ENCODE data around the gene RAP1GAP2.

The RAP1GAP2 gene

GRCh38 chr17:2883544-2884213 is 87.4 kb downstream of the RAP1GAP2 start:
- Histone ChIP-seq H3K4me2 (ENCODE audit: low read length) (no peak overlapping the region), H4K20me1 (ENCODE audit: control insufficient read depth, insufficient read depth, low read depth, low read length) (no peaks in the 10 kb centered on the region), H3K36me3 (ENCODE audit: control insufficient read depth, low read length) (no peaks in the 10 kb centered on the region), H3K9me3 (ENCODE audit: control insufficient read depth, insufficient read depth, low read length) (no peaks in the 10 kb centered on the region), H3K27me3 (ENCODE audit: control insufficient read depth, low read length) (no peaks in the 10 kb centered on the region), H3K79me2 (ENCODE audit: control insufficient read depth, low read length) (peaks cover 27% of the 10 kb centered on the region), H3K4me1 (ENCODE audit: control insufficient read depth, low read length) (peaks cover 10% of the 10 kb centered on the region), H3F3A (ENCODE audit: control insufficient read depth, insufficient read depth) (no peaks in the 10 kb centered on the region), H3K9me2 (replicated peaks; ENCODE audit: control insufficient read depth, low read length) (no peaks in the 10 kb centered on the region), H3K27ac (ENCODE audit: low read depth, low read length) (no peak overlapping the region), H3K4me3 (ENCODE audit: low read length) (no peak overlapping the region)
- TF ChIP-seq EZH2phosphoT487 (IDR thresholded peaks at IDR 0.05; ENCODE audit: borderline replicate concordance, low read length) (no peak), CTCF (IDR thresholded peaks at IDR 0.05; ENCODE audit: low read depth, low read length, poor library complexity, severe bottlenecking) (no peak)

DNA sequence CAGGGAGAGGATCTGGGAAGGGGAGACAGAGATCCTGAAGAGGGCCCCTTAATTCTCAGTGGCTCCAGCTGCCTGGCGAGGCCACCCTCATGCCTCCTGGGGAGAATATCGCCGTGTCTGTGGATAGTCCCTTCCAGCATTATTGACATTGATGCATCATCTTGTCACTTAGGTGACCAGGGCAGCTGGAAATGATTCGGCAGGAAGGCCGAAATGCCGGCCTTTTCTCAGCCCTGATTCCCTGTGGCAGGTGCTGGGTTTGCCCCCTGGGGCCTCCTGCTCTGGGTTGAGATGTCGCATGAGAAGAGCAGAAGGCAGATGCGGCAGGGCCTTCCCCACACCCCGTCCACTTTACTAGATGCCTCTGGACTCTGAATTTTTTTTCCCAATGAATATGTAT is 89.5 kb downstream of the RAP1GAP2 start:
- no peak for TF ChIP-seq CTCF (IDR thresholded peaks at IDR 0.05; ENCODE audit: low read depth, low read length, poor library complexity, severe bottlenecking)
- no peak for TF ChIP-seq EZH2phosphoT487 (IDR thresholded peaks at IDR 0.05; ENCODE audit: borderline replicate concordance, low read length)
- H3K4me1 ChIP-seq (ENCODE audit: control insufficient read depth, low read length), result peaks cover 15% of the 10 kb centered on the region
- H3K9me2 ChIP-seq (replicated peaks; ENCODE audit: control insufficient read depth, low read length), result no peaks in the 10 kb centered on the region
- H3K79me2 ChIP-seq (ENCODE audit: control insufficient read depth, low read length), result peaks cover 26% of the 10 kb centered on the region
- no peaks in the 10 kb centered on the region for H4K20me1 ChIP-seq (ENCODE audit: control insufficient read depth, insufficient read depth, low read depth, low read length)
- no peaks in the 10 kb centered on the region for H3K36me3 ChIP-seq (ENCODE audit: control insufficient read depth, low read length)
- H3K27ac ChIP-seq (ENCODE audit: low read depth, low read length), result no peak overlapping the region
- no peaks in the 10 kb centered on the region for H3K27me3 ChIP-seq (ENCODE audit: control insufficient read depth, low read length)
- H3K9me3 ChIP-seq (ENCODE audit: control insufficient read depth, insufficient read depth, low read length), result no peaks in the 10 kb centered on the region
- H3K4me2 ChIP-seq (ENCODE audit: low read length), result no peak overlapping the region
- H3K4me3 ChIP-seq (ENCODE audit: low read length), result no peak overlapping the region
- H3F3A ChIP-seq (ENCODE audit: control insufficient read depth, insufficient read depth), result no peaks in the 10 kb centered on the region

DNA sequence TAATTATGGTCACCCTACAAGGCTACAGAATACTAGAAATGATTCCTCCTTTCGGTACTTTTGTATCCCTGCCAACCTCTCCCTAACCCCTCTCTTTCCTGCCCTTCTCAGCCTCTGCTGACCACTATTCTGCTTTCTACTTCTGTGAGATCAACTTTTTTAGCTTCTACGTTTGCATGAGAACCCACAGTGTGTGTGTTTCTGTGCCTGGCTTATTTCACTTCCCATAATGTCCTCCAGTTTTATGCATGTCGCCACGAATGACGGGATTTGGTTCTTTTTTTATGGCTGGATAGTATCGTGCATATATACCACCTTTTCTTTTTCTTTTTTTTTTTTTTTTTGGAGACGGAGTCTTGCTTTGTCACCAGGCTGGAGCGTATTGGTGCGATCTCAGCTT is 92.1 kb downstream of the RAP1GAP2 start:
- Histone ChIP-seq H3K36me3 (ENCODE audit: control insufficient read depth, low read length) (no peaks in the 10 kb centered on the region), H3K27me3 (ENCODE audit: control insufficient read depth, low read length) (no peaks in the 10 kb centered on the region), H3K27ac (ENCODE audit: low read depth, low read length) (no peak overlapping the region), H3K4me1 (ENCODE audit: control insufficient read depth, low read length) (peaks cover 15% of the 10 kb centered on the region), H3K9me3 (ENCODE audit: control insufficient read depth, insufficient read depth, low read length) (no peaks in the 10 kb centered on the region), H3K4me3 (ENCODE audit: low read length) (no peak overlapping the region), H3K9me2 (replicated peaks; ENCODE audit: control insufficient read depth, low read length) (no peaks in the 10 kb centered on the region), H3K79me2 (ENCODE audit: control insufficient read depth, low read length) (peaks cover 11% of the 10 kb centered on the region), H4K20me1 (ENCODE audit: control insufficient read depth, insufficient read depth, low read depth, low read length) (no peaks in the 10 kb centered on the region), H3F3A (ENCODE audit: control insufficient read depth, insufficient read depth) (no peaks in the 10 kb centered on the region), H3K4me2 (ENCODE audit: low read length) (no peak overlapping the region; the same call in 1 of the 2 replicates)
- no peak for TF ChIP-seq EZH2phosphoT487 (IDR thresholded peaks at IDR 0.05; ENCODE audit: borderline replicate concordance, low read length)
- no peak for TF ChIP-seq CTCF (IDR thresholded peaks at IDR 0.05; ENCODE audit: low read depth, low read length, poor library complexity, severe bottlenecking)

Data from DOHH2 (cell line).